Activated naive CD8-positive, alpha-beta T cell treated with anti-CD3 and anti-CD28 coated beads for 36 hours (primary cell): ENCODE results near the gene CCDC32. TPM values are rescaled to one million over a fixed set of nuclear protein-coding genes. Genes with fewer than 3 reads are reported as not detected.

Source experiments
- DNase-seq: peaks from one replicate; pipeline ENCODE4 v3.0.0; 2021
- H3K27ac Mint-ChIP-seq: one replicate; pipeline ENCODE4 v1.8.0; 2022; ENCODE audit warnings: mild to moderate bottlenecking, moderate library complexity, mixed read lengths
- H3K27me3 Mint-ChIP-seq: one replicate; pipeline ENCODE4 v1.8.0; 2022; ENCODE audit warnings: mild to moderate bottlenecking, mixed read lengths
- H3K36me3 Mint-ChIP-seq: one replicate; pipeline ENCODE4 v1.8.0; 2021; ENCODE audit warnings: mild to moderate bottlenecking, mixed read lengths
- H3K4me1 Mint-ChIP-seq: one replicate; pipeline ENCODE4 v1.8.0; 2021; ENCODE audit warnings: mixed read lengths
- H3K4me3 Mint-ChIP-seq: one replicate; pipeline ENCODE4 v1.8.0; 2022; ENCODE audit warnings: mild to moderate bottlenecking, moderate library complexity, mixed read lengths
- H3K9me3 Mint-ChIP-seq: one replicate; pipeline ENCODE4 v1.8.0; 2022; ENCODE audit warnings: mixed read lengths
- total RNA-seq, 2 experiments: library from RNA; stranded (reverse); gene quantifications; one replicate each; pipeline ENCODE4 v1.2.3, GENCODE V29; 2021

CCDC32 gene
- total RNA-seq, 2 experiments from 2014 or later, result 21.3 to 27.3 TPM

DNA sequence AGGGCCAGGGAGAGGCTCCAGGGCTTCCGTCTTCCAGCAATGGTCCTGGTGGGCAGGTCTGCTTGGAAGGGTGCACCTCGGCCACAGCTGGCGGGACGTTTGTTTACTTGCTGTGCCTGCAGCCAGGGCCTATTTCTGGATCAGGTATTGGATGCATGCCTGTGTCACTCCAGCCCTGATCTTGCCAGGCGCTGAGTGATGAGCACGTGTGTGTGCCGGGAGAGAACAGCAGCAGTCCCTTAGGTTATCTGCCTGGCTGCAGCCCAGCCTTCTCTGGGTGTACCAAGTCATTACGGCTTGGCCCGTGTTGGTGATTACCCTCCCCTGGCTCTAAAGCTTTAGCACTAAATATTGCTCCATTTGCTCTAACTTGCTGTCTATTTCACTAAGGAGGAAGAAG is 14.9 kb downstream of the CCDC32 start:
- peaks cover 12% of the 10 kb centered on the region for H3K36me3 Mint-ChIP-seq
- H3K4me1 Mint-ChIP-seq, result no peaks in the 10 kb centered on the region
- no peak overlapping the region for H3K4me3 Mint-ChIP-seq

GRCh38 chr15:40548610-40549009 is 16.2 kb downstream of the CCDC32 start:
- H3K4me1 Mint-ChIP-seq, result peaks cover 6% of the 10 kb centered on the region
- no peaks in the 10 kb centered on the region for H3K9me3 Mint-ChIP-seq
- no peak overlapping the region for H3K4me3 Mint-ChIP-seq
- H3K27ac Mint-ChIP-seq, result no peak overlapping the region
- peaks cover 9% of the 10 kb centered on the region for H3K36me3 Mint-ChIP-seq
- no peak for DNase-seq
- H3K27me3 Mint-ChIP-seq, result no peaks in the 10 kb centered on the region

More for the DNA sequence above, 14.9 kb downstream of the CCDC32 start:
- Mint-ChIP-seq H3K27me3 (no peaks in the 10 kb centered on the region), H3K27ac (no peak overlapping the region), H3K9me3 (no peaks in the 10 kb centered on the region)
- DNase-seq, result no peak

- Mint-ChIP-seq H3K36me3 (peaks cover 5% of the 10 kb centered on the region), H3K27me3 (no peaks in the 10 kb centered on the region), H3K4me1 (peaks cover 8% of the 10 kb centered on the region), H3K27ac (no peak overlapping the region), H3K9me3 (no peaks in the 10 kb centered on the region), H3K4me3 (no peak overlapping the region)
- no peak for DNase-seq
Measured at GRCh38 chr15:40545457-40545856, 19.4 kb downstream of the CCDC32 start.

DNA sequence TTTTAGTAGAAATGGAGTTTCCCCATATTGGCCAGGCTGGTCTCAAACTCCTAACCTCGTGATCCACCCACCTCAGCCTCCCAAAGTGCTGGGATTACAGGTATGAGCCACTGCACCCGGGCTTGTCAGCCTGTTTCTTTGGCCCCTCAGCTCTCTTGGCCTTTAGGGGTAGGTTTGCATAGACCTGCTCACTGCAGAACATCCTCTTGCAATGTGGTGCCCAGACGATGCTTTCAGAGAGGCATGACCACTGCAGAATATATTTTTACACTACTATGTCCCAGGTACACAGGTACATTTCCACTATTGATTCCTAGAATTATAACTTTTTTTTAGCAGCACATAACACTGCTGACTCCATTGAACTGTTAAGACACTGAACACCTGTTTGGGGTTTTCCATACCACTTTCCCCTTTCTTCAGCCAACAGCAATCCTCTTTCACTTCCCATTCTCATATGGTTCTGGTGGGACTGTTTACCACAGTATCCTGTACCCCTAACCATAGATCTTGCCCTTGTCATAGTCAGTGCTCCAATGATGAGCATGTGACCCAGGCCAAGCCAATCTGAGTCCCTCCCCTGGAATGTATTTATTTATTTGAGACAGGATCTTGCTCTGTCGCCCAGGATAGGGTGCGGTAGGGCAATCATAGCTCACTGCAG is 21.1 kb downstream of the CCDC32 start:
- H3K4me1 Mint-ChIP-seq, result peaks cover 8% of the 10 kb centered on the region

GRCh38 chr15:40543082-40543481 is 21.8 kb downstream of the CCDC32 start:
- Mint-ChIP-seq H3K36me3 (no peaks in the 10 kb centered on the region), H3K4me3 (no peak overlapping the region), H3K27ac (no peak overlapping the region), H3K4me1 (peaks cover 8% of the 10 kb centered on the region), H3K9me3 (no peaks in the 10 kb centered on the region), H3K27me3 (no peaks in the 10 kb centered on the region)
- DNase-seq, result no peak

More for the DNA sequence above, 21.1 kb downstream of the CCDC32 start:
- Mint-ChIP-seq H3K4me3 (no peak overlapping the region), H3K36me3 (no peaks in the 10 kb centered on the region), H3K27me3 (no peaks in the 10 kb centered on the region), H3K27ac (peak overlapping the region; percentile 17), H3K9me3 (no peaks in the 10 kb centered on the region)
- DNase-seq, result no peak

DNA sequence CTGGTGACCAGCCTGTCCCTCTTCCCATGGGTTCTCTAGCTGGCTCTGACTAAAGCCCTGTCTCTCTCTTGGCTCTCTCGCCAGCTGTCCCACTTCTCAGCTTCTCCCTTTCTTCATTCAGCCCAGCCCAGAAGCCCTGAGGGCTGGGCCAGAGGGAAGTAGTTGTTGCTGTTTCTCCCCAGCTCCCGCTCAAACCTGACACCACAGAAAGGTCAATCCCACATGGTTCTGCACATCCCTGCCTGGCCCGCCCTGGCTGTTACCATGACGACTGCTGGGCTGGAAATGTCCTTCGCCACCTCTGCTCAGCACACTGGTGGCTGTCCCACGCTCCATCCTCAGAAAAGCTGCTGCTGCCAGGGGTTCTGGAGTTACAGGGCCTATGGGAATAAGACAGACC is 25.9 kb downstream of the CCDC32 start:
- H3K4me1 Mint-ChIP-seq, result peaks cover 5% of the 10 kb centered on the region
- no peak overlapping the region for H3K27ac Mint-ChIP-seq
- no peaks in the 10 kb centered on the region for H3K27me3 Mint-ChIP-seq
- no peak for DNase-seq
- no peaks in the 10 kb centered on the region for H3K9me3 Mint-ChIP-seq
- no peak overlapping the region for H3K4me3 Mint-ChIP-seq
- no peaks in the 10 kb centered on the region for H3K36me3 Mint-ChIP-seq

- no peak overlapping the region for H3K27ac Mint-ChIP-seq
- H3K27me3 Mint-ChIP-seq, result no peaks in the 10 kb centered on the region
- DNase-seq, result no peak
- no peak overlapping the region for H3K4me3 Mint-ChIP-seq
- H3K36me3 Mint-ChIP-seq, result no peaks in the 10 kb centered on the region
- no peaks in the 10 kb centered on the region for H3K4me1 Mint-ChIP-seq
- H3K9me3 Mint-ChIP-seq, result no peaks in the 10 kb centered on the region
Measured at GRCh38 chr15:40536501-40536900, 28.3 kb downstream of the CCDC32 start.

GRCh38 chr15:40534371-40534770 is 30.5 kb downstream of the CCDC32 start:
- H3K9me3 Mint-ChIP-seq, result no peaks in the 10 kb centered on the region
- no peaks in the 10 kb centered on the region for H3K36me3 Mint-ChIP-seq
- no peak overlapping the region for H3K27ac Mint-ChIP-seq
- no peak overlapping the region for H3K4me3 Mint-ChIP-seq
- no peaks in the 10 kb centered on the region for H3K4me1 Mint-ChIP-seq
- no peaks in the 10 kb centered on the region for H3K27me3 Mint-ChIP-seq
- no peak for DNase-seq

DNA sequence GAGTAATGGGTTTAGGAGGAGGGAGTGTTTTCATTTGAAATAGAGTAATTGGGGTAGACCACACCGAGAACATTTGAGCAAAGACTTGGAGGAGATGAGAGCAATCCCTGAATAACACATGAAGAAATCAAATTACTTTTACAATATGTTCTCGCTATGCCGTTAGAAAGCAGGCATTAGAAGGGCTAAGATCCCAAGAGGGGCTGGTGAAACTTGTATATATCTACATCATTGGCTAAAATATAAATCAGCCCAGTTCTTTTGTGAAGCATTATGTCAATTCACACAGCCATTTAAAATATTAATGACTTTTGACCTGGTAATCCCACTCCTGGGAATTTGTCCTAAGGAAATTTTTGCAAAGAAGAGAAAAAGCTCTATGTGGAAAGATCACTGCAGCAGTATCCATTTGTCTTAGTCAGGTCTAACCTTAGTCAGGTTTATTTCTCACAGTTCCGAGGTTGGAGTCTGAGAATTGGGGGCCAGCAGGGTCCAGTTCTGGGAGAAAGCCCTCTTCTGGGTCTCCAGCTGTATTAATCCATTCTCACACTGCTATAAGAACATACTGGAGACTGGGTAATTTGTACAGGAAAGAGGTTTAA is 31.0 kb downstream of the CCDC32 start:
- no peak for DNase-seq
- no peaks in the 10 kb centered on the region for H3K36me3 Mint-ChIP-seq
- H3K27me3 Mint-ChIP-seq, result no peaks in the 10 kb centered on the region
- H3K4me3 Mint-ChIP-seq, result no peak overlapping the region
- H3K4me1 Mint-ChIP-seq, result no peaks in the 10 kb centered on the region
- no peaks in the 10 kb centered on the region for H3K9me3 Mint-ChIP-seq
- H3K27ac Mint-ChIP-seq, result no peak overlapping the region

DNA sequence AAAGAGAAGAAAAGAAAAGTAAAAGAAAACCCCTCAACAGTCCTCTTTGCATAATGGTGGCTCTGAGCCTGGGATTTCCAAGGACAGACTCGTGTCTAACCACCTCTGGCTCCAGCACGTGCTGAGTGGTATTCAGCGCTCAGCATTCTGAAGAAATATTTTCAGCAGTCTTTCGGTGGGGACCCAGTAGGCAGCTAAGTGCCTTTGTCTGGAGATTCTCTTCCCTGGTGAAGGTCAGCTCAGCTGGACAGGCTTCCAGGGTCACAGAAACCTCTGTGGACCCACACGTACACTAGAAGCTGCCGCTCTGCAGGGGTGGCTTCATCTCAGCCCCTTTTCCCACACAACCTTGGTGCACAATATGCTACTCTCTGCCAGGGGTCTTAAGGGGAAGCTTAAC is 36.0 kb downstream of the CCDC32 start:
- no peaks in the 10 kb centered on the region for H3K36me3 Mint-ChIP-seq
- no peaks in the 10 kb centered on the region for H3K27me3 Mint-ChIP-seq
- no peak overlapping the region for H3K27ac Mint-ChIP-seq
- no peak for DNase-seq
- no peaks in the 10 kb centered on the region for H3K9me3 Mint-ChIP-seq
- no peaks in the 10 kb centered on the region for H3K4me1 Mint-ChIP-seq
- H3K4me3 Mint-ChIP-seq, result no peak overlapping the region

DNA sequence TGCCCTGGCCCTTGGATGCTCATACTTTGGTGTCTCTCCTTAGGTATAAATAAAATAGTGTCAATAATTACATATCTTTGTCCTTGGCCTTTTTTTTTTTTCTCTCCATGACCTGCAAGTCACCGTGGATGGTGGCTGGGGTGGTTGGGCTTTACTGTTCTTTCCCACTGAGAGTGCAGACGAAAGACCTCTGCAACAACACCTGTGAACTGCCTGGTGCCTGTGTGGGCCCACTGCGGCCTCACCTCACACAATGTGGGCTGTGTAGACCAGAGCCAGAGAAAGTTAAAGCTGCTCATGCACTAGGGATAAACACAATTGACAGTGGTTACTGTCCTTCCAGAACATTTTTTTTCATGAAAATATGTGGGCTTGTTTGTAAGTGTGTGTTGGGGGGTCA is 39.0 kb downstream of the CCDC32 start:
- Mint-ChIP-seq H3K4me1 (no peaks in the 10 kb centered on the region), H3K27me3 (no peaks in the 10 kb centered on the region), H3K9me3 (no peaks in the 10 kb centered on the region), H3K36me3 (no peaks in the 10 kb centered on the region), H3K27ac (no peak overlapping the region), H3K4me3 (no peak overlapping the region)
- DNase-seq, result no peak

DNA sequence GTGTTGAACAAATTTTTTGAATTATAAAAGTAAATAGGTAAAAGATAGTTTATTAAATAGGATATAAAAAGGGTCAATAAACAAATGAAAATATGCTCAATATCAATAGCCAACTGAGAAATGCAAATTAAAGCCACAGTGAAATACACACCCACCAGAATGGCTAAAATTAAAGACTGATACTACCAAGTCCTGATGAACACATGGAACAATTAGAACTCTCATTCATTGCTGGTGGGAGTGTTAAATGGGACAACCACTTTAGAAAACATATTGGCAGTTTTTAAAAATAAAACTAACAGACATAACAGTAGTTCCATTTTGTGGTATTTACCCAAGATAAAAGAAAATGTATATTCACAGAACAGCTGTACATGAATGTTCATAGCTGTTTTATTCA is 41.2 kb downstream of the CCDC32 start:
- Mint-ChIP-seq H3K27me3 (no peaks in the 10 kb centered on the region), H3K27ac (no peak overlapping the region), H3K36me3 (no peaks in the 10 kb centered on the region), H3K9me3 (no peaks in the 10 kb centered on the region), H3K4me3 (no peak overlapping the region), H3K4me1 (peaks cover 3% of the 10 kb centered on the region)
- no peak for DNase-seq

GRCh38 chr15:40516322-40516721 is 48.5 kb downstream of the CCDC32 start:
- Mint-ChIP-seq H3K27ac (no peak overlapping the region), H3K9me3 (no peaks in the 10 kb centered on the region), H3K4me3 (no peak overlapping the region), H3K27me3 (peaks cover 35% of the 10 kb centered on the region), H3K36me3 (no peaks in the 10 kb centered on the region), H3K4me1 (peaks cover 9% of the 10 kb centered on the region)
- DNase-seq, result no peak

GRCh38 chr15:40513609-40514008 is 51.2 kb downstream of the CCDC32 start:
- H3K9me3 Mint-ChIP-seq, result no peaks in the 10 kb centered on the region
- no peaks in the 10 kb centered on the region for H3K36me3 Mint-ChIP-seq
- no peak overlapping the region for H3K4me3 Mint-ChIP-seq
- peaks cover 14% of the 10 kb centered on the region for H3K4me1 Mint-ChIP-seq
- peaks cover 62% of the 10 kb centered on the region for H3K27me3 Mint-ChIP-seq
- DNase-seq, result no peak
- H3K27ac Mint-ChIP-seq, result no peak overlapping the region

DNA sequence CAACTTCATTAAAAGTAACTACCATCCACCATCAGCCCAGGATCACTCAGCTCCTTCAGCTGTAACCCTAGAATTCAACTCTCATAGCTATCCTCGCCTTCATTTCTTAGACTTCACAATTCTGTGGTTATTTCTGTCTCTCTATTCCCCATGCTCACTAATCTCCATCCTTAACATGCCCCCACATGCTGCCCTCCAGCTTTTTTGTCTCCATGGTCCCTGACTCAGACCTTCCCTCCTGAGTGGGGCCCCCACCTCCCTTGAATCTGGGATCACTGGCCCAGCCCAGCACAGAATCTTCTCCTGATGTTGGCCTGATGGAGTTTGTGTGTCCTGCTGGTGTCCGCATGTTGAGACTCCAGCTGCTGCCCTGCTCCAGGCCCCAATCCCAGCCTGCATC is 52.4 kb downstream of the CCDC32 start:
- no peaks in the 10 kb centered on the region for H3K36me3 Mint-ChIP-seq
- no peak overlapping the region for H3K27ac Mint-ChIP-seq
- H3K4me1 Mint-ChIP-seq, result peaks cover 14% of the 10 kb centered on the region
- H3K4me3 Mint-ChIP-seq, result peak overlapping the region; percentile 49
- H3K9me3 Mint-ChIP-seq, result no peaks in the 10 kb centered on the region
- no peak for DNase-seq
- peaks cover 74% of the 10 kb centered on the region for H3K27me3 Mint-ChIP-seq

- Mint-ChIP-seq H3K4me1 (peaks cover 18% of the 10 kb centered on the region), H3K36me3 (no peaks in the 10 kb centered on the region), H3K9me3 (no peaks in the 10 kb centered on the region), H3K27me3 (peaks cover 81% of the 10 kb centered on the region), H3K27ac (no peak overlapping the region), H3K4me3 (peak overlapping the region; percentile 73)
- DNase-seq, result peak; percentile 47
Measured at GRCh38 chr15:40511472-40512133, 53.2 kb downstream of the CCDC32 start.
